HEK293 (cell line): ENCODE results near the gene BAD.

Source experiments
- CTCF ChIA-PET: fragments of 350-600 bp; formaldehyde crosslinking; extraction: SDS; loops from one replicate; lab custom pipeline; 2021; ENCODE audit warnings: antibody characterized with exemption; lab: Yijun Ruan, JAX
- POLR2A ChIA-PET: fragments of 300-600 bp; formaldehyde crosslinking; extraction: SDS; loops from one replicate; lab custom pipeline; 2020; ENCODE audit warnings: antibody characterized with exemption, inconsistent platforms; lab: Yijun Ruan, JAX
- H3K27ac ChIP-seq: fragments of 200-500 bp; sonication (Bioruptor generic); 2 replicates; pipeline ENCODE4 v1.5.1; 2014; ENCODE audit warnings: low read depth, low read length, control low read depth, inconsistent platforms; ENCODE audit errors: extremely low read depth
- H3K36me3 ChIP-seq, 2 experiments: fragments of 200-500 bp in 1 of 2; sonication (Bioruptor generic) in 1 of 2; 1 replicate in 1 of 2; 2 replicates in 1 of 2; pipeline ENCODE4 v1.5.1; 2014 to 2017; ENCODE audit warnings: inconsistent platforms in 2 of 2, low read length in 2 of 2; ENCODE audit not compliant: control insufficient read depth in 2 of 2, insufficient read depth in 1 of 2
- H3K4me1 ChIP-seq: fragments of 200-500 bp; sonication (Bioruptor generic); 2 replicates; pipeline ENCODE4 v1.5.1; 2014; ENCODE audit warnings: mild to moderate bottlenecking, low read length, inconsistent platforms; ENCODE audit not compliant: control insufficient read depth, insufficient read depth
- H3K4me3 ChIP-seq: 2 replicates; pipeline ENCODE4 v1.5.1; 2011; ENCODE audit warnings: low read depth, mild to moderate bottlenecking, control low read depth, low read length, moderate library complexity
- H3K9me3 ChIP-seq: fragments of 200-500 bp; sonication (Bioruptor generic); 2 replicates; pipeline ENCODE4 v1.5.1; 2014; ENCODE audit warnings: low read depth, low read length, inconsistent platforms; ENCODE audit not compliant: control insufficient read depth, insufficient read depth
- GLIS1 ChIP-seq: fragments of 450-650 bp; formaldehyde crosslinking; IDR thresholded peaks from 2 replicates; pipeline ENCODE4 v1.5.1; 2016; ENCODE audit warnings: missing biosample characterization, missing genetic modification characterization
- HIC1 ChIP-seq: fragments of 450-650 bp; formaldehyde crosslinking; IDR thresholded peaks from 2 replicates; pipeline ENCODE4 v1.5.1; 2016; ENCODE audit warnings: missing biosample characterization, missing genetic modification characterization
- PATZ1 ChIP-seq: fragments of 450-650 bp; formaldehyde crosslinking; IDR thresholded peaks from 2 replicates; pipeline ENCODE4 v1.5.1; 2016; ENCODE audit warnings: missing biosample characterization, missing genetic modification characterization
- ZBTB49 ChIP-seq: fragments of 450-650 bp; formaldehyde crosslinking; IDR thresholded peaks from 2 replicates; pipeline ENCODE4 v1.5.1; 2016; ENCODE audit warnings: missing biosample characterization, missing genetic modification characterization, low read depth
- ZFHX2 ChIP-seq: fragments of 450-650 bp; formaldehyde crosslinking; conservative IDR thresholded peaks from 2 replicates; pipeline ENCODE4 v1.5.1; 2016; ENCODE audit warnings: missing biosample characterization, missing genetic modification characterization
- ZFP69B ChIP-seq: fragments of 450-650 bp; formaldehyde crosslinking; IDR thresholded peaks from 2 replicates; pipeline ENCODE4 v1.5.1; 2016; ENCODE audit warnings: missing biosample characterization, missing genetic modification characterization
- ZNF132 ChIP-seq: fragments of 450-650 bp; formaldehyde crosslinking; IDR thresholded peaks from 2 replicates; pipeline ENCODE4 v1.5.1; 2017; ENCODE audit warnings: missing biosample characterization, missing genetic modification characterization, borderline replicate concordance
- ZNF138 ChIP-seq: fragments of 450-650 bp; formaldehyde crosslinking; IDR thresholded peaks from 2 replicates; pipeline ENCODE4 v1.5.1; 2016; ENCODE audit warnings: missing biosample characterization, missing genetic modification characterization, borderline replicate concordance
- ZNF548 ChIP-seq: fragments of 450-650 bp; formaldehyde crosslinking; IDR thresholded peaks from 2 replicates; pipeline ENCODE4 v1.5.1; 2016; ENCODE audit warnings: missing biosample characterization, missing genetic modification characterization
- ZNF571 ChIP-seq: fragments of 450-650 bp; formaldehyde crosslinking; IDR thresholded peaks from 2 replicates; pipeline ENCODE4 v1.5.0; 2017; ENCODE audit warnings: missing biosample characterization, missing genetic modification characterization
- ZNF654 ChIP-seq: fragments of 450-650 bp; formaldehyde crosslinking; IDR thresholded peaks from 2 replicates; pipeline ENCODE4 v1.5.1; 2016; ENCODE audit warnings: low read depth, missing biosample characterization, missing genetic modification characterization
- ZNF768 ChIP-seq: fragments of 450-650 bp; formaldehyde crosslinking; IDR thresholded peaks from 2 replicates; pipeline ENCODE4 v1.5.1; 2018; ENCODE audit warnings: missing biosample characterization, mild to moderate bottlenecking, missing genetic modification characterization
- ZSCAN16 ChIP-seq: fragments of 450-650 bp; formaldehyde crosslinking; IDR thresholded peaks from 2 replicates; pipeline ENCODE4 v1.5.1; 2016; ENCODE audit warnings: missing biosample characterization, missing genetic modification characterization
- TF ChIP-seq, protein P1 (sequence below): fragments of 450-650 bp; formaldehyde crosslinking; IDR thresholded peaks from 2 replicates; pipeline ENCODE4 v1.5.1; 2016; ENCODE audit warnings: missing biosample characterization, missing genetic modification characterization
- TF ChIP-seq, protein P2 (sequence below): fragments of 450-650 bp; formaldehyde crosslinking; IDR thresholded peaks from 2 replicates; pipeline ENCODE4 v1.5.1; 2016; ENCODE audit warnings: missing biosample characterization, missing genetic modification characterization
- TF ChIP-seq, protein P3 (sequence below): fragments of 450-650 bp; formaldehyde crosslinking; IDR thresholded peaks from 2 replicates; pipeline ENCODE4 v1.5.1; 2016; ENCODE audit warnings: missing biosample characterization, missing genetic modification characterization
- TF ChIP-seq, protein P4 (sequence below): fragments of 450-650 bp; formaldehyde crosslinking; conservative IDR thresholded peaks from 2 replicates; pipeline ENCODE4 v1.5.1; 2016; ENCODE audit warnings: low read depth, missing biosample characterization, missing genetic modification characterization

Gene BAD

DNA sequence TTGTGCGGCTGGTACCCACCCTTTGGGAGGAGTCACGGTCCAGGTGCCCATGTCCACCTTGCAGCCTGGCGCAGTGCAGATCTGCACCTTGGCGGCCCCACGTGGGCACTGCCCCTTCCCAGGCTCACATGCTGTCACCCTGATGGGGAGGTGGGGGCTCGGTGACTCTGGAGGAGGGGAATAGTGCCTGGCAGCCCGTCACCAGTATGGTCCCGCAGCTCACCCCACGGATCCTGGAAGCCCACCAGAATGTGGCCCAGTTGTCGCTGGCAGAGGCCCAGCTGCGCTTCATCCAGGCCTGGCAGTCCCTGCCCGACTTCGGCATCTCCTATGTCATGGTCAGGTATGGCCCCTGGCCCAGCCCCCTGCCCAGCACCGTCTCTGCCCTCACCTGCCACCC lies 63.7 kb downstream of the BAD start:
- no peak overlapping the region for H3K4me3 ChIP-seq
- POLR2A ChIA-PET = no interaction called here
- no peak overlapping the region for H3K27ac ChIP-seq
- CTCF ChIA-PET = interaction anchor here (0.6 kb wide), 1 partner anchor 12 kb away, joined by 3 read pairs; no protein-coding TSS in a partner anchor
- no peaks in the 10 kb centered on the region for H3K9me3 ChIP-seq
- TF ChIP-seq ZNF768 (no peak), GLIS1 (tag by site-specific recombination) (no peak), HIC1 (no peak), ZNF132 (tag by site-specific recombination) (no peak)
- TF ChIP-seq, protein P1, sequence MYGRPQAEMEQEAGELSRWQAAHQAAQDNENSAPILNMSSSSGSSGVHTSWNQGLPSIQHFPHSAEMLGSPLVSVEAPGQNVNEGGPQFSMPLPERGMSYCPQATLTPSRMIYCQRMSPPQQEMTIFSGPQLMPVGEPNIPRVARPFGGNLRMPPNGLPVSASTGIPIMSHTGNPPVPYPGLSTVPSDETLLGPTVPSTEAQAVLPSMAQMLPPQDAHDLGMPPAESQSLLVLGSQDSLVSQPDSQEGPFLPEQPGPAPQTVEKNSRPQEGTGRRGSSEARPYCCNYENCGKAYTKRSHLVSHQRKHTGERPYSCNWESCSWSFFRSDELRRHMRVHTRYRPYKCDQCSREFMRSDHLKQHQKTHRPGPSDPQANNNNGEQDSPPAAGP (tag by site-specific recombination) = no peak
- TF ChIP-seq, protein P2, sequence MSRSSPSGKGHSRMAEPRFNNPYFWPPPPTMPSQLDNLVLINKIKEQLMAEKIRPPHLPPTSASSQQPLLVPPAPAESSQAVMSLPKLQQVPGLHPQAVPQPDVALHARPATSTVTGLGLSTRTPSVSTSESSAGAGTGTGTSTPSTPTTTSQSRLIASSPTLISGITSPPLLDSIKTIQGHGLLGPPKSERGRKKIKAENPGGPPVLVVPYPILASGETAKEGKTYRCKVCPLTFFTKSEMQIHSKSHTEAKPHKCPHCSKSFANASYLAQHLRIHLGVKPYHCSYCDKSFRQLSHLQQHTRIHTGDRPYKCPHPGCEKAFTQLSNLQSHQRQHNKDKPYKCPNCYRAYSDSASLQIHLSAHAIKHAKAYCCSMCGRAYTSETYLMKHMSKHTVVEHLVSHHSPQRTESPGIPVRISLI (tag by site-specific recombination) = no peak
- TF ChIP-seq, all 188 proteins: peak for 0
- peaks cover 0 to 26% of the 10 kb centered on the region in 2 experiments; a peak in 1 of 3 replicates for H3K36me3 ChIP-seq
- peaks cover 3% of the 10 kb centered on the region; the same call in 1 of the 2 replicates for H3K4me1 ChIP-seq

GRCh38 chr11:64220271-64220670 lies 64.2 kb downstream of the BAD start:
- Histone ChIP-seq H3K36me3 (peaks cover 0 to 26% of the 10 kb centered on the region in 2 experiments; a peak in 1 of 3 replicates), H3K4me3 (no peak overlapping the region), H3K4me1 (no peaks in the 10 kb centered on the region; the same call in 1 of the 2 replicates), H3K27ac (no peak overlapping the region), H3K9me3 (no peaks in the 10 kb centered on the region)
- POLR2A ChIA-PET = interaction anchor here (1.1 kb wide), 1 partner anchor 10 kb away, joined by 3 read pairs; no protein-coding TSS in a partner anchor
- CTCF ChIA-PET = no interaction called here
- TF ChIP-seq ZBTB49 (tag by site-specific recombination) = no peak
- no peak for TF ChIP-seq ZFP69B (tag by site-specific recombination)
- TF ChIP-seq, protein P3, sequence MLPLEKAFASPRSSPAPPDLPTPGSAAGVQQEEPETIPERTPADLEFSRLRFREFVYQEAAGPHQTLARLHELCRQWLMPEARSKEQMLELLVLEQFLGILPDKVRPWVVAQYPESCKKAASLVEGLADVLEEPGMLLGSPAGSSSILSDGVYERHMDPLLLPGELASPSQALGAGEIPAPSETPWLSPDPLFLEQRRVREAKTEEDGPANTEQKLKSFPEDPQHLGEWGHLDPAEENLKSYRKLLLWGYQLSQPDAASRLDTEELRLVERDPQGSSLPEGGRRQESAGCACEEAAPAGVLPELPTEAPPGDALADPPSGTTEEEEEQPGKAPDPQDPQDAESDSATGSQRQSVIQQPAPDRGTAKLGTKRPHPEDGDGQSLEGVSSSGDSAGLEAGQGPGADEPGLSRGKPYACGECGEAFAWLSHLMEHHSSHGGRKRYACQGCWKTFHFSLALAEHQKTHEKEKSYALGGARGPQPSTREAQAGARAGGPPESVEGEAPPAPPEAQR (tag by site-specific recombination) = no peak
- TF ChIP-seq, protein P4, sequence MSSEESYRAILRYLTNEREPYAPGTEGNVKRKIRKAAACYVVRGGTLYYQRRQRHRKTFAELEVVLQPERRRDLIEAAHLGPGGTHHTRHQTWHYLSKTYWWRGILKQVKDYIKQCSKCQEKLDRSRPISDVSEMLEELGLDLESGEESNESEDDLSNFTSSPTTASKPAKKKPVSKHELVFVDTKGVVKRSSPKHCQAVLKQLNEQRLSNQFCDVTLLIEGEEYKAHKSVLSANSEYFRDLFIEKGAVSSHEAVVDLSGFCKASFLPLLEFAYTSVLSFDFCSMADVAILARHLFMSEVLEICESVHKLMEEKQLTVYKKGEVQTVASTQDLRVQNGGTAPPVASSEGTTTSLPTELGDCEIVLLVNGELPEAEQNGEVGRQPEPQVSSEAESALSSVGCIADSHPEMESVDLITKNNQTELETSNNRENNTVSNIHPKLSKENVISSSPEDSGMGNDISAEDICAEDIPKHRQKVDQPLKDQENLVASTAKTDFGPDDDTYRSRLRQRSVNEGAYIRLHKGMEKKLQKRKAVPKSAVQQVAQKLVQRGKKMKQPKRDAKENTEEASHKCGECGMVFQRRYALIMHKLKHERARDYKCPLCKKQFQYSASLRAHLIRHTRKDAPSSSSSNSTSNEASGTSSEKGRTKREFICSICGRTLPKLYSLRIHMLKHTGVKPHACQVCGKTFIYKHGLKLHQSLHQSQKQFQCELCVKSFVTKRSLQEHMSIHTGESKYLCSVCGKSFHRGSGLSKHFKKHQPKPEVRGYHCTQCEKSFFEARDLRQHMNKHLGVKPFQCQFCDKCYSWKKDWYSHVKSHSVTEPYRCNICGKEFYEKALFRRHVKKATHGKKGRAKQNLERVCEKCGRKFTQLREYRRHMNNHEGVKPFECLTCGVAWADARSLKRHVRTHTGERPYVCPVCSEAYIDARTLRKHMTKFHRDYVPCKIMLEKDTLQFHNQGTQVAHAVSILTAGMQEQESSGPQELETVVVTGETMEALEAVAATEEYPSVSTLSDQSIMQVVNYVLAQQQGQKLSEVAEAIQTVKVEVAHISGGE = no peak
- no peak for TF ChIP-seq PATZ1 (tag by site-specific recombination)
- no peak for TF ChIP-seq ZNF548 (tag by site-specific recombination)
- no peak for TF ChIP-seq ZNF654
- no peak for TF ChIP-seq ZFHX2 (tag by site-specific recombination)
- TF ChIP-seq ZNF571 (tag by site-specific recombination) = no peak
- no peak for TF ChIP-seq ZSCAN16 (tag by site-specific recombination)
- TF ChIP-seq ZNF138 (tag by site-specific recombination) = no peak
